Neural cell (in vitro differentiated cells): ENCODE measurements around the gene MRPS15. TPM values are rescaled to one million over a fixed set of nuclear protein-coding genes. Genes with fewer than 3 reads are reported as not detected.

Experiments used
- H2AFZ ChIP-seq: fragments of 200-600, 300-800 bp; sonication (generic), shearing (Covaris generic); 2 replicates; pipeline ENCODE4 v1.6.0; 2014; ENCODE audit warnings: low read depth, mild to moderate bottlenecking, antibody characterized with exemption, low read length, moderate library complexity
- H3F3A ChIP-seq: fragments of 200-600 bp; shearing (Covaris generic); 2 replicates; pipeline ENCODE4 v1.6.1; 2016; ENCODE audit warnings: mild to moderate bottlenecking, moderate library complexity, mixed read lengths, antibody characterized with exemption, low read length; ENCODE audit not compliant: insufficient read depth, poor library complexity, severe bottlenecking
- H3K27ac ChIP-seq: fragments of 200-600, 300-800 bp; sonication (generic), shearing (Covaris generic); 2 replicates; pipeline ENCODE4 v1.5.1; 2014; ENCODE audit warnings: mild to moderate bottlenecking, low read length, moderate library complexity
- H3K27me3 ChIP-seq: fragments of 300-800, 200-600 bp; sonication (generic), shearing (Covaris generic); 2 replicates; pipeline ENCODE4 v1.6.0; 2014; ENCODE audit warnings: mild to moderate bottlenecking, low read depth, low read length, moderate library complexity; ENCODE audit not compliant: insufficient read depth
- H3K36me3 ChIP-seq: fragments of 300-800, 200-600 bp; sonication (generic), shearing (Covaris generic); 2 replicates; pipeline ENCODE4 v1.5.1; 2014; ENCODE audit warnings: mild to moderate bottlenecking, antibody characterized with exemption, low read length, moderate library complexity; ENCODE audit not compliant: insufficient read depth
- H3K4me2 ChIP-seq: fragments of 300-800, 200-600 bp; sonication (generic), shearing (Covaris generic); 2 replicates; pipeline ENCODE4 v1.6.0; 2014; ENCODE audit warnings: mild to moderate bottlenecking, low read length
- H3K4me3 ChIP-seq: fragments of 300-800, 200-600 bp; sonication (generic), shearing (Covaris generic); 2 replicates; pipeline ENCODE4 v1.5.1; 2014; ENCODE audit warnings: mild to moderate bottlenecking, low read length, moderate library complexity
- H3K79me2 ChIP-seq: fragments of 200-600 bp; shearing (Covaris generic); replicated peaks from 2 replicates; pipeline ENCODE4 v1.6.0; 2014; ENCODE audit warnings: mild to moderate bottlenecking, low read length, moderate library complexity; ENCODE audit not compliant: insufficient read depth
- H3K9ac ChIP-seq: fragments of 300-800, 200-600 bp; sonication (generic), shearing (Covaris generic); 2 replicates; pipeline ENCODE4 v1.6.1; 2016; ENCODE audit warnings: mild to moderate bottlenecking, low read length, mixed read lengths
- H3K9me2 ChIP-seq: fragments of 200-600 bp; shearing (Covaris generic); 2 replicates; pipeline ENCODE4 v1.6.1; 2016; ENCODE audit warnings: mild to moderate bottlenecking, low read length, mixed read lengths; ENCODE audit not compliant: insufficient read depth
- H3K9me3 ChIP-seq: fragments of 200-600, 300-800 bp; sonication (generic), shearing (Covaris generic); 2 replicates; pipeline ENCODE4 v1.6.1; 2016; ENCODE audit warnings: mild to moderate bottlenecking, mixed run types, low read length, moderate library complexity, mixed read lengths
- H4K20me1 ChIP-seq: fragments of 200-600 bp; shearing (Covaris generic); 2 replicates; pipeline ENCODE4 v1.6.1; 2016; ENCODE audit warnings: mild to moderate bottlenecking, mixed run types; ENCODE audit not compliant: insufficient read depth
- CTCF ChIP-seq: fragments of 450-650 bp; IDR thresholded peaks from 2 replicates; pipeline ENCODE4 v1.5.1; 2014; ENCODE audit warnings: antibody characterized with exemption, mild to moderate bottlenecking, moderate library complexity; ENCODE audit not compliant: poor library complexity, severe bottlenecking
- EP300 ChIP-seq: fragments of 450-650 bp; conservative IDR thresholded peaks from 2 replicates; pipeline ENCODE4 v1.6.1; 2014; ENCODE audit warnings: antibody characterized with exemption, mild to moderate bottlenecking, moderate library complexity; ENCODE audit not compliant: poor library complexity, severe bottlenecking
- EZH2 ChIP-seq: fragments of 200-600, 300-800 bp; shearing (Covaris generic), sonication (generic); IDR thresholded peaks from 2 replicates; pipeline ENCODE4 v1.6.1; 2014; ENCODE audit warnings: antibody characterized with exemption, low read length, borderline replicate concordance, mild to moderate bottlenecking; ENCODE audit not compliant: insufficient read depth, poor library complexity, severe bottlenecking
- MXI1 ChIP-seq: fragments of 450-650 bp; conservative IDR thresholded peaks from 2 replicates; pipeline ENCODE4 v1.6.1; 2014; ENCODE audit warnings: antibody characterized with exemption, mild to moderate bottlenecking; ENCODE audit not compliant: poor library complexity, severe bottlenecking
- POLR2AphosphoS5 ChIP-seq: IDR thresholded peaks from 2 replicates; pipeline ENCODE4 v1.6.1; 2012
- RAD21 ChIP-seq: fragments of 450-650 bp; conservative IDR thresholded peaks from 2 replicates; pipeline ENCODE4 v1.6.1; 2014; ENCODE audit warnings: antibody characterized with exemption, mild to moderate bottlenecking, moderate library complexity
- REST ChIP-seq: IDR thresholded peaks from 2 replicates; pipeline ENCODE4 v1.6.1; 2012; ENCODE audit warnings: borderline replicate concordance
- SMC3 ChIP-seq: fragments of 450-650 bp; conservative IDR thresholded peaks from 2 replicates; pipeline ENCODE4 v1.6.1; 2014; ENCODE audit warnings: antibody characterized with exemption, mild to moderate bottlenecking, moderate library complexity; ENCODE audit not compliant: poor library complexity
- TAF1 ChIP-seq: IDR thresholded peaks from 2 replicates; pipeline ENCODE4 v1.6.1; 2012; ENCODE audit warnings: low read depth
- polyA plus RNA-seq: library from polyadenylated mRNA; depleted of rRNA; stranded (reverse); fragments of >200 nt; gene quantifications from 2 replicates; pipeline ENCODE4 v1.2.3, GENCODE V29; 2014

The MRPS15 gene
- polyA plus RNA-seq, 1 donor from 2014 or later, result 65.6 TPM

GRCh38 chr1:36484099-36484498 is 19.9 kb upstream of the MRPS15 start:
- Histone ChIP-seq H3K9me3 (no peaks in the 10 kb centered on the region), H2AFZ (no peak overlapping the region), H3K9ac (no peak overlapping the region), H3K9me2 (no peaks in the 10 kb centered on the region), H3K4me3 (no peak overlapping the region), H4K20me1 (no peaks in the 10 kb centered on the region), H3K27ac (no peak overlapping the region), H3K36me3 (no peaks in the 10 kb centered on the region), H3K79me2 (no peaks in the 10 kb centered on the region), H3F3A (no peaks in the 10 kb centered on the region), H3K4me2 (no peak overlapping the region), H3K27me3 (no peaks in the 10 kb centered on the region)
- TF ChIP-seq MXI1 (no peak), EZH2 (no peak), POLR2AphosphoS5 (no peak), REST (no peak), EP300 (no peak), RAD21 (no peak), CTCF (no peak), TAF1 (no peak), SMC3 (no peak)

- no peaks in the 10 kb centered on the region for H3K9me2 ChIP-seq
- no peaks in the 10 kb centered on the region for H3K79me2 ChIP-seq
- H3K9me3 ChIP-seq, result no peaks in the 10 kb centered on the region
- no peak for TF ChIP-seq TAF1
- TF ChIP-seq EP300, result no peak
- TF ChIP-seq MXI1, result no peak
- no peak for TF ChIP-seq RAD21
- TF ChIP-seq REST, result no peak
- no peak for TF ChIP-seq SMC3
- no peak for TF ChIP-seq EZH2
- TF ChIP-seq CTCF, result no peak
- TF ChIP-seq POLR2AphosphoS5, result no peak
- H4K20me1 ChIP-seq, result no peaks in the 10 kb centered on the region
- H3K27ac ChIP-seq, result no peak within 1 kb of the TSS
- H3K36me3 ChIP-seq, result no peaks in the 10 kb centered on the region
- H3K9ac ChIP-seq, result no peak within 1 kb of the TSS
- no peak within 1 kb of the TSS for H3K4me2 ChIP-seq
- H2AFZ ChIP-seq, result no peak within 1 kb of the TSS
- no peaks in the 10 kb centered on the region for H3K27me3 ChIP-seq
- no peaks in the 10 kb centered on the region for H3F3A ChIP-seq
- no peak within 1 kb of the TSS for H3K4me3 ChIP-seq
Measured at GRCh38 chr1:36482724-36483388, 18.7 kb upstream of the MRPS15 start, which contains the start of gene CSF3R. TSS of gene CSF3R (minus strand) at chr1:36482913. CDS start at chr1:36479496, 3,417 bp downstream.
